Measurements from ENCODE around the gene B3GNT7. TPM values are rescaled to one million over a fixed set of nuclear protein-coding genes. Genes with fewer than 3 reads are reported as not detected.
"Not testable (repeated sequence)": the region's sequence is repeated elsewhere in the genome, so short reads cannot be mapped to it uniquely, and the experiment has no call there.

B3GNT7 gene
- total RNA-seq, 1 donor from 2014 or later, result 0.26 TPM

DNA sequence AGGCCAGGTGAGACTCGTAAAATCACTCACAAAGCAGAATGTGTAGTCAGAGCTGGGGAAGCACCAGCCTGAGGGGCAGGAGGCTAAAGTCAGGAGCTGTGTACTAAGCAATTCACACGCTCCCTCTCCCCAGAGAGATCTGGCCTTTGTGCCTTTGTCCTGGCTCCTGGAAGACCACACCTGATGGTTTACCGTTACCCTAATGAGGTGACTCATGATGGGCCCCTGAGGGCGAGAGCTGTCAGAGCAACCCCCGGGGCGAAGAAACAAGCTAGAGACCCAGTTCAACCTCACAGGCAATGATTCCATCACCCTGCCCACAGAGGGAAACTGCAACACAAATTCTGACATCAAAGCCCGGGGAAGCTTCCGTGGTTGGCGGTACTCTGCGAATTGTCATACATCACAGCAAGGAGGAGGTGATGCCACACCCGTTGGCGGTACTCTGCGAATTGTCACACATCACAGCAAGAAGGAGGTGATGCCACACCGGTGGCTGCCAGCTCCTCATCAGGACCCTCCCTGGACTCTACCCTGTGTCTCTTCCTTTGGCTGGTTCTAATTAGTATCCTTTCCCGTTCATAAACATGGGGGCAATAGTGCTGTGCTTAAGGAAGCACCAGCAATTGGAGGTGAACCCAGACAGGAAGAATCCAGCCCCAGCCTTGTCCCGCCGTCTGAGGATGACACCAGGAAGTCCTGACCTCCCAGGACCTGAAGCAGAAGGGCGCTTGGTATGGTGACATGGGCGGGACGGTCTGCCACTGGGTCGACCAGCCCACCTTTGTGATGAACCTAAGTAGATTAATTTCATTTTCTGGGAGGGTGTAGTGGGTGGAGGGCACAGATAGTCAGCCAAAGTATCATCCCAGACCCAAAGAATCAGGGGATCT, 30.5 kb downstream of the B3GNT7 start:
- DNase-seq (ENCODE audit: low read depth, low spot score), result no peak

- DNase-seq (ENCODE audit: low read depth, low spot score), result no peak
These were observed 31.6 kb downstream of the B3GNT7 start for GRCh38 chr2:231427116-231427515.

DNA sequence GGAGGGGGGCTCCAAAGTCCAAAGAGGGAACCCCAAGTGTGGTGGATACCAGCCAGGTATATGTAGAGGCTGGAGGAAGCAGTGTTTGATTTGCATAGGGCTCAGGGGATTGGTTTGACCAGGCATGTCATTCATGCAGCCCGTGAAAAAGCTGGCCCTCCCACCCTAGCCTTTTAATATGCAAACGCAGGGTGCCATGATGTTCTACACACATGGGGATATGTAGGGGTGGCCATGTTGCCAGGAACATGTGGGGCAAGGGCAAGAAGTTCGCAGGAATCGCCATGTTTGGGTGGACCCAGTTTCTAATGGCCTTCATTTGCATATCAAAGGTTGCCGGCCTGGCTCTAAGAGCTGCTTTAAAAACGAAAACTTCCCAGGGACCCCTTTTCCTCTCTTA, 33.6 kb downstream of the B3GNT7 start:
- DNase-seq (ENCODE audit: low read depth, low spot score), result no peak

DNA sequence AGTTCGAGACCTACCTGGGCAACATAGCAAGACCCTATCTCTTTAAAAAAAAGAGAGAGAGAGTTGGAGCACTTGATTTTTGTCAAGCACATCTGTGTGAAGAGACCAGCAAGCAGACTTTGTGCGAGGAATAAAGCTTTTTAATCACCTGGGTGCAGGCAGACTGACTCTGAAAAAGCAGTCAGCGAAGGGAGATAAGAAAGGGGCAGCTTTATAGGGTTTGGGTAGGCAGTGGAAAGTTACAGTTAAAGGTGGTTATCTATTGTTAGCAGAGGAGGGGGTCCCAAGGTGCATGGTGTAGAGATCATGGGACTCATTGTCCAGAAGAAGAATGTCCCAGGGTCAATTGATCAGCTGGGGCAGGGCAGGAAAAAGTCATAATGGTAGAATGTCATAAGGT, 34.4 kb downstream of the B3GNT7 start:
- DNase-seq (ENCODE audit: low read depth, low spot score), result no peak

DNA sequence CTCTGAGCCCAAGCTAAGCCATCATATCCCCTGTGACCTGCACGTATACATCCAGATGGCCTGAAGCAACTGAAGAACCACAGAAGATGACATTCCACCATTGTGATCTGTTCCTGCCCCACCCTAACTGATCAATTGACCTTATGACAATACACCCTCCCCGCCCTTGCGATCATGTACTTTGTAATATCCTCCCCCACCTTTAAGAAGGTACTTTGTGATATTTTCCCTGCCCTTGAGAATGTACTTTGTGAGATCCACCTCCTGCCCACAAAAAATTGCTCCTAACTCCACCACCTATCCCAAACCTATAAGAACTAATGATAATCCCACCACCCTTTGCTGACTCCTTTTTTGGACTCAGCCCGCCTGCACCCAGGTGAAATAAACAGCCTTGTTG, 34.9 kb downstream of the B3GNT7 start:
- not testable (repeated sequence) for DNase-seq (ENCODE audit: low read depth, low spot score)

- no peak for DNase-seq (ENCODE audit: low read depth, low spot score)
These were observed 36.1 kb downstream of the B3GNT7 start for GRCh38 chr2:231431606-231432005.

DNA sequence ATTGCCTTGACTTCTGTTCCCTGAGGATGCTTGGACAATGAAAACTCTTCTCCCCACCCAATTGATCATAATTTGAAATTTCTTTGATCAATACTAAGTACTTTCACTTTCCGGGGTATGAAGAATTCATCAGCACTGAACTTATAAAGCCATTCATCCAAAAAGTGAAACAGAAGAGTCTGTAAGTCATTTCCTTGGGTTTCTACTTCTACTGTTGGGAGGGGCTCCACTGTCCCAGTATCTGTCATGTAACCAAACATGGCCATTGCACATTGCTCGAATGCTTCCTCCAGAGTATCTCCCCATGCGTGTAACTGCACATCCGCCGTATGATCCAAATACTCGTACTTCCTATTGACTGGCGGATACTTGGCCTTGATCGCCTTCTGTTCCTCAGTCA, 38.5 kb downstream of the B3GNT7 start:
- no peak for DNase-seq (ENCODE audit: low read depth, low spot score)

GRCh38 chr2:231436957-231437356, 41.4 kb downstream of the B3GNT7 start:
- no peak for DNase-seq (ENCODE audit: low read depth, low spot score)

DNA sequence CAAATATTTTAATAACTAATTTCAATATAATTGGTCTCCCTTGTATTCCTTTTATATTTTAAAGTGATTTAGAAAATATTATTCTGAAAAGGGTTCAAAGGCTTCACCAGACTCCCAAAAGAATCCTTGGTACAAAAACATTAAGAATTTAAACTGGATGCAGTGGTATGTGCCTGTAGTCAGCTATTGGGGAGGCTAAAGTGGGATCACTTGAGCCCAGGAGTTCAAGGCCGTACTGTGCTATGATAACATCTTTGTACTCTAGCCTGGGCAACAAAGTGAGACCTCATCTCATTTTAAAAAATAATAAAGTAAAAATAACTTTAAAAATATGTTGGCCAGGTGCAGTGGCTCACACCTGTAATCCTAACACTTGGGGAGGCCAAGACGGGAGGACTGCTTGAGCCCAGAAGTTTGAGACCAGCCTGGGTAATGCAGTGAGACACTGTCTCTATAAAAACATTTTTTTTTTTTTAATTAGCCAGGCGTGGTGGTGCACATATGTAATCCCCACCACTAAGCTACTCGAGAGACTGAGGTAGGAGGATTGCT, 54.1 kb downstream of the B3GNT7 start:
- no peak for DNase-seq (ENCODE audit: low read depth, low spot score)

- no peak for DNase-seq (ENCODE audit: low read depth, low spot score)
These were observed 55.1 kb downstream of the B3GNT7 start for GRCh38 chr2:231450548-231450989.

Other genes with a start within 250 kb of the B3GNT7 start
- 21.1 and 26.7 TPM in 2 replicates for gene ARMC9, start 197.1 kb upstream of the B3GNT7 start, total RNA-seq
- gene NCL, start 68.8 kb downstream of the B3GNT7 start, total RNA-seq, result 409 and 566 TPM in 2 replicates
- not detected in 2 replicates for gene NMUR1, start 134.7 kb downstream of the B3GNT7 start, total RNA-seq
- gene TEX44, start 197.2 kb downstream of the B3GNT7 start, total RNA-seq, result not detected in 2 replicates

Data from pulmonary artery endothelial cell (primary cell).